AG09319 (cell line): Measurements from ENCODE around the gene CNTNAP2.

Source experiments
- DNase-seq: peaks from one replicate; pipeline ENCODE4 v3.0.0-alpha.2; 2010; ENCODE audit warnings: low read depth; ENCODE audit errors: extremely low read depth
- CTCF ChIP-seq: IDR thresholded peaks from 2 replicates; pipeline ENCODE4 v1.5.1; 2011; ENCODE audit warnings: low read depth, mild to moderate bottlenecking, inconsistent platforms, low read length, moderate library complexity

CNTNAP2 gene

GRCh38 chr7:148337995-148338747 is 2221.6 kb downstream of the CNTNAP2 start:
- no peak for TF ChIP-seq CTCF
- DNase-seq = no peak

GRCh38 chr7:148340438-148341280 is 2224.1 kb downstream of the CNTNAP2 start:
- no peak for TF ChIP-seq CTCF
- no peak for DNase-seq

GRCh38 chr7:148344406-148344805 is 2227.8 kb downstream of the CNTNAP2 start:
- DNase-seq = no peak
- no peak for TF ChIP-seq CTCF

GRCh38 chr7:148347981-148348380 is 2231.4 kb downstream of the CNTNAP2 start:
- TF ChIP-seq CTCF = no peak
- DNase-seq = no peak

- DNase-seq = no peak
- TF ChIP-seq CTCF = no peak
These were observed 2231.9 kb downstream of the CNTNAP2 start for GRCh38 chr7:148348466-148348865.

GRCh38 chr7:148356303-148356702 is 2239.7 kb downstream of the CNTNAP2 start:
- TF ChIP-seq CTCF = no peak
- DNase-seq = no peak

GRCh38 chr7:148362541-148362940 is 2245.9 kb downstream of the CNTNAP2 start:
- no peak for TF ChIP-seq CTCF
- no peak for DNase-seq
